GM12878 (cell line): ENCODE data around the gene BEST3. TPM values are rescaled to one million over a fixed set of nuclear protein-coding genes. Genes with fewer than 3 reads are reported as not detected.

Source experiments
- ATAC-seq: fragments of 200-7000 bp; cut with Tn5 transposase; 3 replicates; pipeline ENCODE4 v1.9.1; 2020; ENCODE audit warnings: mild to moderate bottlenecking, moderate library complexity
- BruUV-seq: library from RNA; stranded (reverse); fragments of 400-500 nt; replicated peaks from 2 replicates; lab custom pipeline; 2021; lab: Mats Ljungman, UMichigan
- CTCF ChIA-PET: fragments of 300-600 bp; sonication (Branson Sonifier 250); formaldehyde crosslinking; extraction: SDS; loops from one replicate; lab custom pipeline; 2021; ENCODE audit warnings: inconsistent platforms; lab: Yijun Ruan, JAX
- POLR2A ChIA-PET: fragments of 350-600 bp; formaldehyde crosslinking; extraction: SDS; loops from one replicate; lab custom pipeline; 2021; ENCODE audit warnings: inconsistent platforms; lab: Charles Lee
- RAD21 ChIA-PET: fragments of 300-600 bp; sonication (Branson Sonifier 250); formaldehyde crosslinking; loops from one replicate; lab custom pipeline; 2023; ENCODE audit warnings: antibody characterized with exemption; ENCODE audit not compliant: unreplicated experiment; lab: Charles Lee
- SMC1A ChIA-PET: fragments of 300-600 bp; sonication (Branson Sonifier 250); formaldehyde crosslinking; loops from one replicate; lab custom pipeline; 2023; ENCODE audit not compliant: unreplicated experiment, uncharacterized antibody; lab: Charles Lee
- DNase-seq: peaks from one replicate; pipeline ENCODE4 v3.0.0-alpha.2; 2011; ENCODE audit warnings: low read depth, low spot score
- FAIRE-seq: peaks from 3 replicates; lab custom pipeline; 2011; peaks lifted over from hg19 to GRCh38; lab: Jason Lieb, UNC
- H2AFZ ChIP-seq: 2 replicates; pipeline ENCODE4 v1.6.0; 2011; ENCODE audit warnings: low read depth, low read length, control low read depth; ENCODE audit not compliant: control insufficient read depth
- H3K27ac ChIP-seq: 2 replicates; pipeline ENCODE4 v1.5.1; 2011; ENCODE audit warnings: control low read depth; ENCODE audit not compliant: control insufficient read depth, insufficient read depth
- H3K27me3 ChIP-seq, 2 experiments: replicated peaks in 1 of 2; 2 replicates each; pipeline versions ENCODE4 v1.6.0 to v1.6.1; 2011; ENCODE audit warnings: low read length in 1 of 2; ENCODE audit not compliant: control insufficient read depth in 2 of 2, insufficient read depth in 2 of 2
- H3K36me3 ChIP-seq, 2 experiments: 2 replicates each; pipeline ENCODE4 v1.5.1; 2011; ENCODE audit warnings: low read length in 1 of 2; ENCODE audit not compliant: control insufficient read depth in 2 of 2, insufficient read depth in 2 of 2
- H3K4me1 ChIP-seq: 2 replicates; pipeline ENCODE4 v1.6.1; 2011; ENCODE audit warnings: mild to moderate bottlenecking, low read length, moderate library complexity, mixed read lengths; ENCODE audit not compliant: control insufficient read depth, insufficient read depth
- H3K4me2 ChIP-seq: 2 replicates; pipeline ENCODE4 v1.6.0; 2011; ENCODE audit warnings: control low read depth; ENCODE audit not compliant: control insufficient read depth, insufficient read depth
- H3K4me3 ChIP-seq: fragments of 200-600 bp; sonication (generic); 2 replicates; pipeline ENCODE4 v1.5.1; 2016
- H3K79me2 ChIP-seq: 2 replicates; pipeline ENCODE4 v1.6.0; 2011; ENCODE audit warnings: low read length; ENCODE audit not compliant: control insufficient read depth, insufficient read depth
- H3K9ac ChIP-seq: 2 replicates; pipeline ENCODE4 v1.8.0; 2011; ENCODE audit warnings: low read length, control low read depth, mixed read lengths; ENCODE audit not compliant: control insufficient read depth, insufficient read depth
- H3K9me3 ChIP-seq: replicated peaks from 3 replicates; pipeline ENCODE4 v1.5.1; 2011; ENCODE audit warnings: mild to moderate bottlenecking, low read length; ENCODE audit not compliant: control insufficient read depth, insufficient read depth
- H4K20me1 ChIP-seq: 2 replicates; pipeline ENCODE4 v1.6.0; 2011; ENCODE audit not compliant: control insufficient read depth, insufficient read depth
- CBX3 ChIP-seq: fragments of 200-600 bp; sonication (generic); IDR thresholded peaks from 2 replicates; pipeline ENCODE4 v1.6.1; 2016; ENCODE audit warnings: low read depth, borderline replicate concordance
- CEBPZ ChIP-seq: fragments of 150-350 bp; IDR thresholded peaks from 2 replicates; pipeline ENCODE4 v1.6.1; 2016; ENCODE audit warnings: low read depth, low read length
- NFIC ChIP-seq: IDR thresholded peaks from 2 replicates; pipeline ENCODE4 v1.6.1; 2012; ENCODE audit warnings: low read depth, mild to moderate bottlenecking, inconsistent platforms, low read length, moderate library complexity
- YY1 ChIP-seq: IDR thresholded peaks from 2 replicates; pipeline ENCODE4 v1.6.1; 2011; ENCODE audit warnings: low read depth, mild to moderate bottlenecking, low read length
- in situ Hi-C: fragments of 300-500 bp; cut with MboI; formaldehyde crosslinking; loops from 9 replicates; pipeline ENCODE4 v1.14.3; 2018; ENCODE audit warnings: mixed read lengths
- intact Hi-C: fragments of 100-400 bp; cut with micrococcal nuclease; formaldehyde crosslinking; loops from one replicate; pipeline ENCODE4 v1.14.2; 2022; ENCODE audit not compliant: unreplicated experiment
- polyA plus RNA-seq, 11 experiments: library from polyadenylated mRNA; depleted of rRNA in 4 of 11; unstranded in 6 of 11; stranded (reverse) in 5 of 11; fragments of >200 nt; fragmentation: Nextera tagmentation in 4 of 11; fragmentation: Illumina TruSeq in 1 of 11; extraction: Ambion mirVana in 4 of 11; extraction: Trizol in 1 of 11; gene quantifications; 1 replicate in 1 of 11; 2 replicates in 10 of 11; pipeline versions ENCODE4 v1.2.1 to v1.2.3, GENCODE V29; 2011 to 2016; ENCODE audit warnings: inconsistent platforms in 2 of 11, missing spikeins in 2 of 11, low read depth in 1 of 11
- total RNA-seq, 4 experiments: library from RNA; depleted of rRNA in 3 of 4; stranded (reverse); fragments of >200 nt in 3 of 4; fragmentation: Illumina TruSeq in 1 of 4; extraction: Trizol in 1 of 4; gene quantifications; 2 replicates each; pipeline versions ENCODE4 v1.2.1 to v1.2.3, GENCODE V29; 2013 to 2021
- TF ChIP-seq, protein P1 (sequence below): IDR thresholded peaks from 2 replicates; pipeline ENCODE4 v1.6.1; 2011; ENCODE audit warnings: mild to moderate bottlenecking, low read depth, low read length, moderate library complexity; ENCODE audit not compliant: insufficient replicate concordance

Gene BEST3
- total and polyA plus RNA-seq, 10 of the 15 experiments (the other 5 are each of a cell fraction or from before 2014, with no cell fraction given), result not detected

DNA sequence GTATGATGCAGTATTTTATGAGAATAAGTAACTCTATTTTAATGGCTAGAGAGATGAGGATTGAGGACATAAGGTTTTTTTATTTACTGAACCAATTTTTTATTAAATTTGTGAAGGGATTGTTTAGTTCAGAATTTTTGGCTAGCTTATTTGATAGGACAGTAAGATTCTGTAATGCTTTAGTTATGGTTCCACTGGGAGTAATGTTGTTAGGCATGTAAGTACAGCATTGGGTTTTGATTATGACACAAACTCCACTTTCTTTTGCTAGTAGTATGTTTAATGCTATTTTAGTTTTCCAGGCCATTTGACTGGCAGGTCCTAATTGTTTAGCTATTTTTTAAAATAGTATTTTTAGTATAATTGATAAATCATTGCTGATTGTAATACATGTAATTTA lies 54.6 kb downstream of the BEST3 start:
- Histone ChIP-seq H3K27ac (no peak overlapping the region), H3K4me2 (no peak overlapping the region), H3K4me3 (no peak overlapping the region), H3K9ac (no peak overlapping the region), H4K20me1 (no peaks in the 10 kb centered on the region), H3K9me3 (no peaks in the 10 kb centered on the region), H3K27me3 (peaks cover 0 to 1% of the 10 kb centered on the region in 2 experiments; a peak in 1 of 4 replicates), H3K36me3 (no peaks in the 10 kb centered on the region), H3K79me2 (no peaks in the 10 kb centered on the region), H3K4me1 (no peaks in the 10 kb centered on the region), H2AFZ (no peak overlapping the region)
- ChIA-PET POLR2A (interaction anchor here (0.6 kb wide), 1 partner anchor 58 kb away, joined by 3 read pairs; no protein-coding TSS in a partner anchor), CTCF (interaction anchor here (1.1 to 1.5 kb wide), 2 partner anchors 286 to 488 kb away, joined by 3 to 4 read pairs; no protein-coding TSS in a partner anchor), SMC1A (interaction anchor here (0.8 to 1.5 kb wide), 3 partner anchors 73 to 286 kb away, joined by 3 to 6 read pairs (median 4); no protein-coding TSS in a partner anchor), RAD21 (no interaction called here)
- TF ChIP-seq YY1 (no peak), CEBPZ (no peak), CBX3 (no peak), NFIC (no peak)
- TF ChIP-seq, protein P1, sequence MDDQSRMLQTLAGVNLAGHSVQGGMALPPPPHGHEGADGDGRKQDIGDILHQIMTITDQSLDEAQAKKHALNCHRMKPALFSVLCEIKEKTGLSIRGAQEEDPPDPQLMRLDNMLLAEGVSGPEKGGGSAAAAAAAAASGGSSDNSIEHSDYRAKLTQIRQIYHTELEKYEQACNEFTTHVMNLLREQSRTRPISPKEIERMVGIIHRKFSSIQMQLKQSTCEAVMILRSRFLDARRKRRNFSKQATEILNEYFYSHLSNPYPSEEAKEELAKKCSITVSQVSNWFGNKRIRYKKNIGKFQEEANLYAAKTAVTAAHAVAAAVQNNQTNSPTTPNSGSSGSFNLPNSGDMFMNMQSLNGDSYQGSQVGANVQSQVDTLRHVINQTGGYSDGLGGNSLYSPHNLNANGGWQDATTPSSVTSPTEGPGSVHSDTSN, result no peak
- DNase-seq (no peak), FAIRE-seq (no peak), ATAC-seq (no peak)
- BruUV-seq, result no TSS peak
- in situ Hi-C loops (loop anchor here (10.0 kb wide), 1 partner anchor 500 kb away; no protein-coding TSS in a partner anchor), intact Hi-C loops (no loop called here)
